ENCODE measurements around the gene MED31.
"Not testable (repeated sequence)": the region's sequence is repeated elsewhere in the genome, so short reads cannot be mapped to it uniquely, and the experiment has no call there.

The MED31 gene

DNA sequence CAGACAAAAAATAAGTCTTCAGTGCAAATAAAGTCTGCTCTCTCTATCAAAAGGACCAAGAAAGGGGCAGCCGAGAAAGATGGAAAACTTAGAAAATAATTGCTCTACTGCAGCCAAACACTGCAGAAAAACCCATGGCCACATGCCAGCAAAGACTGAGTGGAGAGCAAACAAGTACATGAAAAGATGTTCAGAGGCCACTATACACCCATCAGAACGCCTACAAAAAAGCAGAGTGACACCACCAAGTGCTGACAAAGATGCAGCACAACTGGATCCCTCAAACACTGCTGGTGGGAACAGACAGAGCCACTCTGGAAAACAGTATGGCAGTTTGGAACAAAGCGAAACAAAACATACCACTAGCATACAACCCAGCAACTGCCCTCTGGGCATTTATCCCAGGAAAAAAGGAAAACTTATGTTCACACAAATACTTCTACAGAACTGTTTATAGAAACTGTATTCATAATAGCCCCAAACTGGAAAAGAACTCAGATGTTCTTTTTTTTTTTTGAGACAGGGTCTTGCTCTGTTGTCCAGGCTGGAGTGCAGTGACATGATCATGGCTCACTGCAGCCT, 47.6 kb downstream of the MED31 start:
- TF ChIP-seq Cebpa-rat (IDR thresholded peaks at IDR 0.05): no peak
- H3K9ac ChIP-seq: no peak overlapping the region
- peaks cover 76 to 97% (median 88%) of the 10 kb centered on the region in 11 experiments for H3K36me3 ChIP-seq
- H3K27ac ChIP-seq: no peak overlapping the region
- H3K4me3 ChIP-seq: no peak overlapping the region
- no peaks in the 10 kb centered on the region for H3K27me3 ChIP-seq
- H4K20me1 ChIP-seq: peaks cover 0 to 3% (median 0%) of the 10 kb centered on the region in 11 experiments; a peak in 2 of 22 replicates
- H3K4me2 ChIP-seq: no peak overlapping the region
- H3K9me3 ChIP-seq (replicated peaks in 1 of 11): no peaks in the 10 kb centered on the region
- peaks cover 9 to 24% (median 14%) of the 10 kb centered on the region in 10 experiments for H3K4me1 ChIP-seq

GRCh38 chr17:6602141-6602540, 49.3 kb downstream of the MED31 start:
- Histone ChIP-seq H3K9ac (no peak overlapping the region), H3K36me3 (peaks cover 73 to 96% (median 86%) of the 10 kb centered on the region in 11 experiments), H3K4me1 (peaks cover 9 to 38% (median 21%) of the 10 kb centered on the region in 10 experiments), H3K27me3 (no peaks in the 10 kb centered on the region), H3K27ac (no peak overlapping the region), H3K4me2 (no peak overlapping the region), H3K4me3 (no peak overlapping the region), H3K9me3 (replicated peaks in 1 of 11) (no peaks in the 10 kb centered on the region), H4K20me1 (peaks cover 0 to 5% (median 0%) of the 10 kb centered on the region in 11 experiments; a peak in 2 of 22 replicates)
- TF ChIP-seq Cebpa-rat (IDR thresholded peaks at IDR 0.05): no peak

GRCh38 chr17:6599364-6599763, 52.0 kb downstream of the MED31 start:
- Histone ChIP-seq H3K36me3 (peaks cover 73 to 94% (median 86%) of the 10 kb centered on the region in 11 experiments), H3K27ac (peak overlapping the region; percentile 7 to 79 (median 55); a peak in 18 of 22 replicates), H3K4me3 (no peak overlapping the region), H3K4me2 (peak overlapping the region in 8 of 11 experiments; percentile 13 to 77 (median 52); a peak in 15 of 22 replicates), H3K9me3 (replicated peaks in 1 of 11) (no peaks in the 10 kb centered on the region), H4K20me1 (peaks cover 0 to 5% (median 0%) of the 10 kb centered on the region in 11 experiments; a peak in 1 of 22 replicates), H3K27me3 (no peaks in the 10 kb centered on the region), H3K9ac (peak overlapping the region in 2 of 11 experiments; percentile 21 to 52; a peak in 2 of 22 replicates), H3K4me1 (peaks cover 9 to 38% (median 21%) of the 10 kb centered on the region in 10 experiments)
- no peak for TF ChIP-seq Cebpa-rat (IDR thresholded peaks at IDR 0.05)

DNA sequence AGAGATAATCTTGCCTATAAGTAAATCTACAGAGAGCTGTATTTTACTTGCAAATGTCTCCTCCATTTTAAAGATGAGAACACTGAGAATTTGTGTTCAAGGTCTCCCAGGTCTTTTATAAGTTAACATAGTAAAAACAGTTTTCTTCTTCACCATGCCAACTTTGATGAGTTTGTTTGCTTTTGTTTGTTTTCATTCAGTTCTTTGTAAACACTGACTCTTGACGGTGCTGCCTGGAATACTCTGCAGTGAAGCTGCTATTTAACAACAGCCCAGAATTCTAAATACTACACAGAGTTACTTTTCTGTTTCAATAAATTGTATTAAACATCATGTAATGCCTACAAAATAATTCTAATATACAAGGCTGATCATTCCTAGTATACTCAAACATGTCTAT, 53.7 kb downstream of the MED31 start:
- no peaks in the 10 kb centered on the region for H3K9me3 ChIP-seq (replicated peaks in 1 of 11)
- peaks cover 0 to 5% (median 0%) of the 10 kb centered on the region in 11 experiments; a peak in 1 of 22 replicates for H4K20me1 ChIP-seq
- H3K36me3 ChIP-seq: peaks cover 79 to 96% (median 89%) of the 10 kb centered on the region in 11 experiments
- H3K4me2 ChIP-seq: peak overlapping the region in 2 of 11 experiments; percentile 75; a peak in 4 of 22 replicates
- no peaks in the 10 kb centered on the region for H3K27me3 ChIP-seq
- peaks cover 9 to 38% (median 21%) of the 10 kb centered on the region in 10 experiments for H3K4me1 ChIP-seq
- H3K4me3 ChIP-seq: no peak overlapping the region
- no peak overlapping the region; a peak in 1 of 22 replicates for H3K27ac ChIP-seq
- no peak for TF ChIP-seq Cebpa-rat (IDR thresholded peaks at IDR 0.05)
- no peak overlapping the region for H3K9ac ChIP-seq

- H3K27me3 ChIP-seq: no peaks in the 10 kb centered on the region
- no peak for TF ChIP-seq Cebpa-rat (IDR thresholded peaks at IDR 0.05)
- H3K9me3 ChIP-seq (replicated peaks in 1 of 11): no peaks in the 10 kb centered on the region
- H3K4me3 ChIP-seq: no peak overlapping the region
- H3K9ac ChIP-seq: no peak overlapping the region
- no peak overlapping the region for H3K27ac ChIP-seq
- peaks cover 0 to 5% (median 0%) of the 10 kb centered on the region in 11 experiments; a peak in 1 of 22 replicates for H4K20me1 ChIP-seq
- peaks cover 79 to 96% (median 89%) of the 10 kb centered on the region in 11 experiments for H3K36me3 ChIP-seq
- H3K4me2 ChIP-seq: no peak overlapping the region
- H3K4me1 ChIP-seq: peaks cover 9 to 38% (median 21%) of the 10 kb centered on the region in 10 experiments
Measured at GRCh38 chr17:6596941-6597340, 54.5 kb downstream of the MED31 start.

GRCh38 chr17:6596511-6596910, 54.9 kb downstream of the MED31 start:
- Histone ChIP-seq H3K4me2 (no peak overlapping the region), H3K4me3 (no peak overlapping the region), H4K20me1 (peaks cover 0 to 5% (median 0%) of the 10 kb centered on the region in 11 experiments; a peak in 1 of 22 replicates), H3K4me1 (peaks cover 9 to 38% (median 21%) of the 10 kb centered on the region in 10 experiments), H3K27ac (no peak overlapping the region), H3K9me3 (replicated peaks in 1 of 11) (no peaks in the 10 kb centered on the region), H3K36me3 (peaks cover 82 to 96% (median 89%) of the 10 kb centered on the region in 11 experiments), H3K27me3 (no peaks in the 10 kb centered on the region), H3K9ac (no peak overlapping the region)
- no peak for TF ChIP-seq Cebpa-rat (IDR thresholded peaks at IDR 0.05)

GRCh38 chr17:6596081-6596480, 55.3 kb downstream of the MED31 start:
- Histone ChIP-seq H3K9ac (no peak overlapping the region), H3K27me3 (no peaks in the 10 kb centered on the region), H3K36me3 (peaks cover 82 to 96% (median 89%) of the 10 kb centered on the region in 11 experiments), H3K27ac (no peak overlapping the region), H3K9me3 (replicated peaks in 1 of 11) (no peaks in the 10 kb centered on the region), H4K20me1 (peaks cover 0 to 5% (median 0%) of the 10 kb centered on the region in 11 experiments; a peak in 1 of 22 replicates), H3K4me2 (no peak overlapping the region), H3K4me3 (no peak overlapping the region), H3K4me1 (peaks cover 9 to 36% (median 21%) of the 10 kb centered on the region in 10 experiments)
- no peak for TF ChIP-seq Cebpa-rat (IDR thresholded peaks at IDR 0.05)

DNA sequence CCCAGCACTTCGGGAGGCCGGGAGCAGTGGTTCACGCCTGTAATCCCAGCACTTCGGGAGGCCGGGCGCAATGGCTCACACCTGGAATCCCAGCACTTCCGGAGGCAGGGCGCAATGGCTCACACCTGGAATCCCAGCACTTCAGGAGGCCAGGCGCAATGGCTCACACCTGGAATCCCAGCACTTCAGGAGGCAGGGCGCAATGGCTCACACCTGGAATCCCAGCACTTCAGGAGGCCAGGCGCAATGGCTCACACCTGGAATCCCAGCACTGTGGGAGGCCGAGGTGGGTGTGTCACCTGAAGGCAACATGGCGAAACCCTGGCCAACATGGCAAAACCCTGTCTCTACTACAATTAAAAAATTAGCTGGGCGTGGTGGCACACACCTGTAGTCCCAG, 58.0 kb downstream of the MED31 start:
- H3K27ac ChIP-seq; H3K4me1 ChIP-seq; H3K9me3 ChIP-seq (replicated peaks in 1 of 11); H4K20me1 ChIP-seq; H3K4me2 ChIP-seq; H3K27me3 ChIP-seq; H3K4me3 ChIP-seq; H3K9ac ChIP-seq: not testable (repeated sequence)
- peaks cover 92 to 99% (median 97%) of the 10 kb centered on the region in 11 experiments for H3K36me3 ChIP-seq

All from BLaER1 treated with 17β-estradiol and CSF1 and Interleukin-3, amounts not matched to agents 10 nM and 100 nM (cell line).